Loucy (cell line): ENCODE measurements around the gene TMEM94.

Experiments used
- H2AFZ ChIP-seq: fragments of 200-600 bp; sonication (generic); 2 replicates; pipeline ENCODE4 v1.6.0; 2016; ENCODE audit warnings: antibody characterized with exemption, mild to moderate bottlenecking, low read length, moderate library complexity
- H3F3A ChIP-seq: fragments of 200-600 bp; 2 replicates; pipeline ENCODE4 v1.6.0; 2016; ENCODE audit warnings: antibody characterized with exemption, low read depth, mild to moderate bottlenecking
- H3K27me3 ChIP-seq: fragments of 200-600 bp; sonication (generic); 2 replicates; pipeline ENCODE4 v1.6.1; 2014; ENCODE audit warnings: low read length, mild to moderate bottlenecking; ENCODE audit not compliant: insufficient read depth, poor library complexity, severe bottlenecking
- H3K36me3 ChIP-seq: fragments of 200-600 bp; sonication (generic); 2 replicates; pipeline ENCODE4 v1.6.1; 2016; ENCODE audit warnings: low read length; ENCODE audit not compliant: insufficient read depth
- H3K4me1 ChIP-seq: fragments of 200-600 bp; sonication (generic); 2 replicates; pipeline ENCODE4 v1.5.1; 2014; ENCODE audit warnings: low read length, mild to moderate bottlenecking; ENCODE audit not compliant: insufficient read depth, poor library complexity, severe bottlenecking
- H3K4me2 ChIP-seq: fragments of 200-600 bp; sonication (generic); 2 replicates; pipeline ENCODE4 v1.6.0; 2014; ENCODE audit warnings: antibody characterized with exemption, low read length, low read depth, mild to moderate bottlenecking; ENCODE audit not compliant: poor library complexity, severe bottlenecking
- H3K4me3 ChIP-seq: fragments of 200-600 bp; sonication (generic); 2 replicates; pipeline ENCODE4 v1.5.1; 2014; ENCODE audit warnings: low read length, mild to moderate bottlenecking, mixed read lengths; ENCODE audit not compliant: poor library complexity, severe bottlenecking
- H3K79me2 ChIP-seq: fragments of 200-600 bp; sonication (generic); 2 replicates; pipeline ENCODE4 v1.6.1; 2014; ENCODE audit warnings: low read length; ENCODE audit not compliant: insufficient read depth
- H3K9ac ChIP-seq: fragments of 200-600 bp; sonication (generic); 2 replicates; pipeline ENCODE4 v1.6.0; 2014; ENCODE audit warnings: mild to moderate bottlenecking, low read depth, low read length, moderate library complexity; ENCODE audit not compliant: poor library complexity, severe bottlenecking
- H3K9me2 ChIP-seq: fragments of 200-600 bp; sonication (generic); replicated peaks from 2 replicates; pipeline ENCODE4 v1.6.1; 2016; ENCODE audit warnings: low read depth, low read length, mixed read lengths
- H3K9me3 ChIP-seq: fragments of 200-600 bp; sonication (generic); 2 replicates; pipeline ENCODE4 v1.6.1; 2014; ENCODE audit warnings: mild to moderate bottlenecking, antibody characterized with exemption, low read length, low read depth; ENCODE audit not compliant: insufficient read depth
- H4K20me1 ChIP-seq: fragments of 200-600 bp; sonication (generic); 2 replicates; pipeline ENCODE4 v1.6.0; 2014; ENCODE audit warnings: antibody characterized with exemption, low read length, mild to moderate bottlenecking; ENCODE audit not compliant: insufficient read depth, poor library complexity, severe bottlenecking
- CTCF ChIP-seq: fragments of 200-600 bp; sonication (generic); conservative IDR thresholded peaks from 2 replicates; pipeline ENCODE4 v1.5.1; 2014; ENCODE audit warnings: mild to moderate bottlenecking, antibody characterized with exemption, low read length
- EZH2phosphoT487 ChIP-seq: fragments of 200-600 bp; IDR thresholded peaks from 2 replicates; pipeline ENCODE4 v1.6.1; 2018; ENCODE audit warnings: antibody characterized with exemption, mild to moderate bottlenecking, moderate library complexity, borderline replicate concordance

TMEM94 gene

GRCh38 chr17:75471207-75471606 lies 14.8 kb downstream of the TMEM94 start:
- Histone ChIP-seq H3K9me2 (no peaks in the 10 kb centered on the region), H4K20me1 (no peaks in the 10 kb centered on the region), H3K4me2 (no peak overlapping the region), H3K27me3 (no peaks in the 10 kb centered on the region), H3K4me1 (no peaks in the 10 kb centered on the region), H3K4me3 (no peak overlapping the region), H2AFZ (no peak overlapping the region), H3K9ac (no peak overlapping the region), H3K79me2 (peaks cover 4% of the 10 kb centered on the region; the same call in 1 of the 2 replicates), H3F3A (no peaks in the 10 kb centered on the region), H3K9me3 (no peaks in the 10 kb centered on the region), H3K36me3 (peaks cover 13% of the 10 kb centered on the region; the same call in 1 of the 2 replicates)
- TF ChIP-seq CTCF (no peak), EZH2phosphoT487 (no peak)

GRCh38 chr17:75472119-75472518 lies 15.7 kb downstream of the TMEM94 start:
- Histone ChIP-seq H3K9me3 (no peaks in the 10 kb centered on the region), H3K4me1 (no peaks in the 10 kb centered on the region), H3K27me3 (no peaks in the 10 kb centered on the region), H3F3A (no peaks in the 10 kb centered on the region), H3K4me2 (no peak overlapping the region), H4K20me1 (no peaks in the 10 kb centered on the region), H3K36me3 (peaks cover 13% of the 10 kb centered on the region; the same call in 1 of the 2 replicates), H3K9ac (no peak overlapping the region), H2AFZ (no peak overlapping the region), H3K79me2 (peaks cover 4% of the 10 kb centered on the region; the same call in 1 of the 2 replicates), H3K9me2 (no peaks in the 10 kb centered on the region), H3K4me3 (no peak overlapping the region)
- no peak for TF ChIP-seq CTCF
- TF ChIP-seq EZH2phosphoT487, result no peak

- Histone ChIP-seq H2AFZ (no peak overlapping the region), H3K36me3 (peaks cover 13% of the 10 kb centered on the region; the same call in 1 of the 2 replicates), H3K27me3 (no peaks in the 10 kb centered on the region), H3K9me3 (no peaks in the 10 kb centered on the region), H3K4me1 (no peaks in the 10 kb centered on the region), H3K4me3 (no peak overlapping the region), H3K4me2 (no peak overlapping the region), H3K9ac (no peak overlapping the region), H3K9me2 (no peaks in the 10 kb centered on the region), H4K20me1 (no peaks in the 10 kb centered on the region), H3K79me2 (no peaks in the 10 kb centered on the region), H3F3A (no peaks in the 10 kb centered on the region)
- TF ChIP-seq CTCF (no peak), EZH2phosphoT487 (no peak)
These were observed 16.8 kb downstream of the TMEM94 start for GRCh38 chr17:75473246-75473645.
